ENCODE data around the gene NNT.

GRCh38 chr5:43675357-43675756 is 72.4 kb downstream of the NNT start:
- TF ChIP-seq POLR2AphosphoS5 (IDR thresholded peaks at IDR 0.05; ENCODE audit: low read depth, low read length) = no peak
- no peak for TF ChIP-seq POLR2A (IDR thresholded peaks at IDR 0.05; ENCODE audit: low read depth, low read length)
- TF ChIP-seq TAF1 (IDR thresholded peaks at IDR 0.05; ENCODE audit: low read depth, low read length) = no peak
- no peak for TF ChIP-seq PAX5 (IDR thresholded peaks at IDR 0.05; ENCODE audit: insufficient read depth, low read length, severe bottlenecking)
- TF ChIP-seq SPI1 (IDR thresholded peaks at IDR 0.05; ENCODE audit: low read depth, low read length) = no peak

Data from GM12891 (cell line).